GM12891 (cell line): Measurements from ENCODE around the gene TNFRSF1B.

Experiments used
- DNase-seq: peaks from one replicate; pipeline ENCODE4 v3.0.0; 2011; ENCODE audit warnings: low spot score; ENCODE audit not compliant: insufficient read length
- FAIRE-seq: peaks from 2 replicates; lab custom pipeline; 2011; peaks lifted over from hg19 to GRCh38; lab: Jason Lieb, UNC
- PAX5 ChIP-seq: IDR thresholded peaks from 2 replicates; pipeline ENCODE4 v1.6.1; 2011; ENCODE audit warnings: low read length, moderate library complexity, mild to moderate bottlenecking; ENCODE audit not compliant: insufficient read depth, severe bottlenecking
- POLR2A ChIP-seq: IDR thresholded peaks from 2 replicates; pipeline ENCODE4 v1.6.1; 2011; ENCODE audit warnings: low read depth, low read length, control low read depth
- POLR2AphosphoS5 ChIP-seq: IDR thresholded peaks from 2 replicates; pipeline ENCODE4 v1.6.1; 2011; ENCODE audit warnings: low read depth, low read length, control low read depth
- POU2F2 ChIP-seq: IDR thresholded peaks from 2 replicates; pipeline ENCODE4 v1.6.1; 2011; ENCODE audit warnings: low read depth, mild to moderate bottlenecking, control low read depth, low read length, moderate library complexity
- SPI1 ChIP-seq: IDR thresholded peaks from 2 replicates; pipeline ENCODE4 v1.6.1; 2011; ENCODE audit warnings: low read depth, low read length, control low read depth
- TAF1 ChIP-seq: IDR thresholded peaks from 2 replicates; pipeline ENCODE4 v1.6.1; 2011; ENCODE audit warnings: low read depth, low read length, control low read depth

TNFRSF1B gene

DNA sequence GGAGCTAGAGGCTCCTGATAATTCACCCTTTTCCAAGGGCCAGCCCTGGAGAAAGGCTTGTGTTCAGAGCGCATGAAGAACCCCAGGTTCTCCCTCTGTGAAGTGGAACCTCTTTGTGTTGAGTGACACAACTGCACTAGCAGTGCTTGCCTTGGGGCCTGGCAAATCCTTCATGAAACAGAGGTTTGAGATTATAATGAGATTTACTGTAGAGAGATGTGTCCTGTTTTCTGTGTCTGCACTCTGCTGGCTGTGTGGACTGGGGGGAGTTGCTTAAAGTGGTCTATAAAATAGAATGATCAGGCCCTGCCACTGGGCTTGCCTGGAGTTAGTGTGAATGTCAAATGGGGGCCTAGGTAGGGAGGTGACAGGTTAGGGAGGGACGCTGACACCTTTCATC is 11.5 kb upstream of the TNFRSF1B start:
- no peak for TF ChIP-seq SPI1
- no peak for TF ChIP-seq POLR2A
- no peak for TF ChIP-seq POU2F2
- TF ChIP-seq TAF1, result no peak
- TF ChIP-seq PAX5, result no peak
- DNase-seq (no peak), FAIRE-seq (no peak)

GRCh38 chr1:12157366-12158231 is 9.2 kb upstream of the TNFRSF1B start:
- TF ChIP-seq TAF1 (no peak), POU2F2 (peak; percentile 91), PAX5 (no peak), POLR2AphosphoS5 (no peak), POLR2A (no peak), SPI1 (peak; percentile 76)
- FAIRE-seq, result peak; percentile 66
- DNase-seq, result no peak

GRCh38 chr1:12158357-12159092 is 8.3 kb upstream of the TNFRSF1B start:
- no peak for DNase-seq
- TF ChIP-seq SPI1 (no peak), POLR2A (no peak), TAF1 (no peak), POLR2AphosphoS5 (no peak), PAX5 (no peak), POU2F2 (no peak)
- peak; percentile 68 for FAIRE-seq

DNA sequence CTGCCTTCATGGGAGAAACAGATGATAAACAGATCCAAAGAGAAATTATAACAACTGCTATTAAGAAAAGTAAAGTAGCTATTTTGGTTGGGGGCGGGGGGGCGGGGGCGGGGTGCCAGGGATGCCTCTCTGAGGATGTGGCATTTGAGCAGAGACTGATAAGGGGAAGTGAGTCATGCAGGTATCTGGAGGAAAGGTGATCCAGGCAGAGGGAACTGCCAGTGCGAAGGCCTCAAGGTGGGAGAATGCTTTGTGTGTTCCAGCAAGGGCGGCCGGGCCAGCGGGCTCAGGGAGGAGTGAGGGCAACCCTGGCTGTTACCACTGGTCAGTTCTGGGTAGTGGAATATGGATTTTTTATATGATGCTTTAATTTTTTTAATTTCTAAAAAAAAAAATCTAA is 7.0 kb upstream of the TNFRSF1B start:
- TF ChIP-seq POU2F2, result no peak
- peak; percentile 77 for TF ChIP-seq SPI1
- FAIRE-seq (no peak), DNase-seq (no peak)

DNA sequence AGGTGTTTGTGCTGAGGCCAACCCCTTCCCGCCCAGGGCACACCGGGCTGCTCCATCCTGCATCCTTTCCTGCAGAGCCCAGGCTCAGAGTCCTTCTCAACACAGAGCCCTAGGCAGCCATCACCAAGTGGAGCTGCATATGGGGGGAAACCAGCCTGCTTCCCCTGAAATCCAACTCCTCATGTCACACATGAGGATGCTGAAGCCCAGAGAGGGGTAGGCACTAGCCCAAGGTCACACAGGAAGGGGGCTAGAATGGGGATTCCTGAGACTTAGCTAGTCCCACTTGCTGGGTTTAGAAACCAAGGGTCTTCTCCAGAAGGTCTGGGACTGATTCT is 5.5 kb upstream of the TNFRSF1B start:
- TF ChIP-seq SPI1 (no peak), POLR2A (0 out of 2 replicates have a peak, but pooled peaks have one; percentile 1), POLR2AphosphoS5 (no peak), POU2F2 (no peak), PAX5 (no peak), TAF1 (no peak)
- no peak for DNase-seq
- no peak for FAIRE-seq

DNA sequence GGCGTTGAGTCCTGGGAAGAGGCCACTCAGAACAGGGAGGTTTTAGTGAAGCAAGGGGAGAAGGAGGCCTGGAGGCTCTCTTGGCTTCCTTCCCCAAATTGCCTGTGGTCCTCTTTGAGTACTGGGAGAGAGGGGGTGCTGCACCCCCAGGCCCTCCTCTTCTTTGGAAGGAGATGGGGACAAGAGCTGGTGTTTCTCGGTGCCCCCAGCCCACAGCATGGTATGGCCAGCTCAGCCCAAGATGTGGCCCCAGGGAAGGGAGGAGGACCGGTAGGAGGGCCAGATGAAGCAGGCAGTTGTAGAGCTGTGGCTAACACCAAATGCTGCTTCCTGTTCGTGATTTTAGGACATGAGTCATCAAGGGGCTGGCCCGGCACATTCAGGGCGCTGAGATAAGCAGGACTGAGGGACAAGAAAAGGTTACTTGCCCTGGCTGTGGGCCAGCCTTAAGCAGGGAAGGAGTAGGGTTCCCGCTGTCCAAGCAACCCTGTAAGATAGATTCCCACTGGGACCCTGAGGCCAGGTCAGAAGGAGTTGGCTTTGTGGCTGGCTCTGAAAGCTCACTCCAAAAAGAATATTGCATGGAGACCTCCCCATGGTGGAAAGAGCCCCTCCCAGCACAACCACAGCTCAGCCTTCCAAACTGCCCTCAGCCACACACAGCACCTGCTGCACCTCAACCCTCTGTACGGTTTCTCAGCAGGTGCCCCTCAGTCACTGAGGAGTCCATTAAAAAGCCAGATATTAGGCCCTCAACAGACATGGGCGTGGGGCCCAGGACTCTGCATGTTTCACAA is 4.9 kb upstream of the TNFRSF1B start:
- FAIRE-seq, result peak; percentile 98
- peak; percentile 27; the same call in 1 of the 2 replicates for TF ChIP-seq SPI1
- TF ChIP-seq PAX5, result no peak
- TF ChIP-seq POLR2A, result peak; percentile 23; the same call in 1 of the 2 replicates
- no peak for TF ChIP-seq TAF1
- TF ChIP-seq POLR2AphosphoS5, result 0 out of 2 replicates have a peak, but pooled peaks have one; percentile 21
- TF ChIP-seq POU2F2, result peak; percentile 55; the same call in 1 of the 2 replicates
- peak; percentile 64 for DNase-seq

DNA sequence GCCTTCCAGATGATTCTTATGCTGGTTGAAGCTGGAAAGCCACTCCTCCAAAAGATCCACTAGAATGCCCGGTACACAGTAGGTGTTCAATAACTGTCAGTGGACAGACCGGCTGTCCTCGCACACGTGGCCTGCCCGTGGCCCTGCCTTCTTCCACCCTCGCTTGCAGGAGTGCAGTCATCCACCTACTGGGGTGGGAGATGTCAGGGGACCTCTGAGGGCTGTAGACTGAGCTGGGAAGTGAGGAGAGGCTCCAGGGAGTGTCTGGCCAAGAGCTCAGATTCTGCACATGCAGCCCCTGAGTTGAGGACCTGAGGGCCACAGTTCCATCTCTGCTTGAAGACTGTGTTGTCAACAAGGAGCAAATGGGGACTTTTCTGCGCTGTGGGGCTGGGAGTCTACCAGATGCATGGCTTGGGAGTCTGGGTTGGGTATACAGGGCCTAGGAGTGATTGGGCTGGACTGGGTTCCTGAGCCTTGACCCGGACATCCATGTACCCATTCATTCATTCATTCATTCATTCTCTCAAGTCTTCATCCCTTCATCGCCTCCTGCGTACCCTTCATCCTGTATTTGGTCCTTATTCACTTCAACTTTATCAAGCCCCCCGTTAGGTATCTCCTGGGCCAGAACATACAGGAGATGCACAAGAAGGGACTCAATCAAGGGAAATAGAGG is 4.2 kb upstream of the TNFRSF1B start:
- DNase-seq (no peak), FAIRE-seq (no peak)
- TF ChIP-seq POU2F2 (no peak), POLR2A (no peak), TAF1 (no peak), PAX5 (no peak), POLR2AphosphoS5 (no peak), SPI1 (no peak)

DNA sequence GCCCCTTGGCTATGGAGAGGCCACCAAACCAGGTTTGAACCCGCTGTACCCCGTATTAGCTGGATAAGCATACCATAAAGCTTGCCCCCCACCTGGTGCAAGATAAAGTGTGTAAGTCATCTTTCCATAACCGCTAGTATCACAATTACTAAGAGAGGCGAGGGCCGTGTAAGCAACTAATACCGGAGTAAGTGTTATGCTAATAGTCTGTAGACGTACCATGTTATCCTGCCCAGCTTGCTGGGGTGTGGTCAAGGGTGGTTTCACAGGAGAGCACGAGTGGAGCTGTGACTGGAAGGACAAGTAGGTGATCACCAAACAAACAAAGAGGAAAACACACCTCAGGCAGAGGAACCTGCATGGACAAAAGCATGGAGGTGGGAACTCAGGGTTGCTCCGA is 3.6 kb upstream of the TNFRSF1B start:
- peak; percentile 95 for FAIRE-seq
- DNase-seq, result no peak
- TF ChIP-seq PAX5, result no peak
- TF ChIP-seq POU2F2, result peak; percentile 89

- FAIRE-seq, result no peak
- no peak for DNase-seq
- no peak for TF ChIP-seq POLR2A
- TF ChIP-seq TAF1, result no peak
- TF ChIP-seq PAX5, result no peak
- TF ChIP-seq SPI1, result peak; percentile 10; the same call in 1 of the 2 replicates
- no peak for TF ChIP-seq POU2F2
Observed at GRCh38 chr1:12164210-12164609, 2.6 kb upstream of the TNFRSF1B start.
